ENCODE measurements around the gene SLCO4A1.

SLCO4A1 gene

GRCh38 chr20:62702895-62703852 is 60.9 kb downstream of the SLCO4A1 start:
- no peak for DNase-seq

DNA sequence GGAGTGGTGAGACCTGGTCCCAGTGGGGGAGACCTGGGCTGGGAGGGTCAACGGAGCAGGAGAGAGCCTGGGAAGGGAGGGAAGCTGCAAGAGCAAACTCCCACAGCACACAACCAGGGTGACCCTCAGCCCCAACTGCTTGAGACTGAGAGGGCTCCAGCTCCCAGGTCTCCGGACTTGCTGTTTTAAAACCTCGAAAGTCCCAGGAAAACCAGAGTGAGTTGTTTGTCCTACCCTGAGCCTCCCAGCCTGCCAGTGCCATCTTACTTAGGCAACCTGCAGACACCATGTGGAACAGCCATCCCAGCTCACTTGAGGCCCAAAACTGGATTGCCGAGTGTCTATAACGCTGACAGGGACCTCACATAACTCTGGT is 61.5 kb downstream of the SLCO4A1 start:
- DNase-seq: no peak

DNA sequence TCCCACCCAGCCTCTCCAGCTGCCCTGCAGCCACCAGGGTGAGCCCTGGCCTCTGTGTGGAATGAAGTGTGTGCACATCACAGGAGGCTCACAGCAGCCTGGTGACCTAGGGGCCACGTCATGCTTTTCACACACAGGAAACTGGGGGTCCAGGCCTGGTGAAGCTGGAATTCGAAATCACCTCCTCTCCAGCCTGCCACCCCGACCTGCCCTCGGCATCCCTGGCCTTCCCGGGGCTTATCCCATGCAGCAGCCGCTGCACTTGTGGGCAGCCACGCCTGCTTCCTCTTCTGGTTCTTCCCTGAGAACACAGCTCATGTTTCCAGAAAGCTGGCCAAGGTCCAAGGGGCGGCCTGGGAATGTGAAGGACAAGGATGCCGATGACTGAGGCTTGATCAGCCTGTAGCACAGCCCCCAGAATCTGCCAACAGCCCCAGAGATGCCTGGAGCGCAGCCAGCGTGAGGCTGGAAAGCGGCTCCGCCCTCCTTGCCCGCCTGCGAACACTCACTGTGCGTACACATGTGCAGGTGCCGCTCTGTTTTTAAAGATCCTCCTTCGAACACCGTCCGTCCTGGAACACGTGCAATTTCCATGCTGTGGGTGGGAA is 62.1 kb downstream of the SLCO4A1 start:
- DNase-seq: no peak

DNA sequence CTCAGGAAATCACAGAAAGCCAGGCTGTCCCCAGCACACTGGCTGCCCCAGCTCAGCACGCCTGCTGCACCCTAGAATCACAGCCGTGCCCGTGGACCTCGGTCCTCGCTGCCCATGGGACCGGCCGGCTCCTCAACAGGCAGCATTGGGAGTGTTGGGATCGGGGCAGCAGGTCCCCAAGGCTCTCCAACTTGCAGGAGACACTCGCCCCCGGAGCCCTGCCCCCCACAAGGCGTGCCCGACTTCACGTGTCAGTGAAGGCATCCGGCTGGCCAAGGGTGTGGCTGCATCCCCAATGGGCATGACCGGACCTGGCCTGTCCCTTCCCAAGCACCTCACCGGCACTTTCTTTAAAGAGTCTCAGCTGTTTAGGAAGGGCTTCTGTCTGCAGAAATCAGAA is 63.3 kb downstream of the SLCO4A1 start:
- DNase-seq: no peak

DNA sequence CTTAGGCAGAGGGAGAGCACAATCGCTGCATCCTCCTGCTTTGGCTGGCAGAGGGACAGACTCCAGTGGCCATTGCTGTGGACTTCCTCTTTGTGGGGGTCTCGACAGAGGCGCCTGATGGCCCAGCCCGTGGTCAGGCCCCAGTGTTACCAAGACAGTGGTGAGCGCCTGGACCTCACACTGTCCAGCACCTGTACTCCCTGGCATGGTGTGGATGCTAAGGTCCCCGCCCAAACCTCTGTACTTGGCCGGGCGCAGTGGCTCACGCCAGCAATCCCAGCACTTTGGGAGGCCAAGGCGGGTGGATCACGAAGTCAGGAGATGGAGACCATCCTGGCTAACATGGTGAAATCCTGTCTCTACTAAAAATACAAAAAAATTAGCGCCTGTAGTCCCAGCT is 64.0 kb downstream of the SLCO4A1 start:
- no peak for DNase-seq

GRCh38 chr20:62706857-62707256 is 64.6 kb downstream of the SLCO4A1 start:
- DNase-seq: no peak

GRCh38 chr20:62707276-62707920 is 65.1 kb downstream of the SLCO4A1 start:
- DNase-seq: no peak

DNA sequence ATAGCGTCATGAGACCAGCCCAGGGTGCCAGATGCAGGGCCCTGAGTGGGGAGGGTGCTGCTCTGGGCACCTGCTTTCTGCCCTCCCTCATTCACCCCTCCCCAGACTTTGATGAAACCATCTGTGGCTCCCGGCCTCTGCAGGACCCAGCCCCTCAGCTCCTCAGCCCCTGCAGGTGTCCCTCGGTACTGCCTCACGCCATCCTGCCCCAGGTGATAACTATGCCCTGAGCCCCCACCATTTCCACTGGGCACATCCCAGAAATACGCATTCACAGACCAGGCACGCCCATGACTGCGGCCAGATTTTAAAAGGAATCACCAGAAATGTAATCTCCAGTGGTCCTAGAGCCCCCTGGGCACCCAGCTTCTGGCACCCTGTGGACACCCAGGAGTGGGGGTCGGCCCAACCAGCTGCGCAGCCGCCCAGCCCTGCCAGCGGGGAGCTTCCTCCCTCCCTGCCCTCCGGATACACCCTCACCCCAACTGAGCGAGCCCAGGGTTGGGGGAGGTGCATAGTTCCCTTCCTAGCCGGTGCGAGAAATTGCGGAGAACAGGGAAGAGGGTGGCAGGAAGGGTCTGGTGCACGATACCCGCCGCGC is 65.7 kb downstream of the SLCO4A1 start:
- no peak for DNase-seq

DNA sequence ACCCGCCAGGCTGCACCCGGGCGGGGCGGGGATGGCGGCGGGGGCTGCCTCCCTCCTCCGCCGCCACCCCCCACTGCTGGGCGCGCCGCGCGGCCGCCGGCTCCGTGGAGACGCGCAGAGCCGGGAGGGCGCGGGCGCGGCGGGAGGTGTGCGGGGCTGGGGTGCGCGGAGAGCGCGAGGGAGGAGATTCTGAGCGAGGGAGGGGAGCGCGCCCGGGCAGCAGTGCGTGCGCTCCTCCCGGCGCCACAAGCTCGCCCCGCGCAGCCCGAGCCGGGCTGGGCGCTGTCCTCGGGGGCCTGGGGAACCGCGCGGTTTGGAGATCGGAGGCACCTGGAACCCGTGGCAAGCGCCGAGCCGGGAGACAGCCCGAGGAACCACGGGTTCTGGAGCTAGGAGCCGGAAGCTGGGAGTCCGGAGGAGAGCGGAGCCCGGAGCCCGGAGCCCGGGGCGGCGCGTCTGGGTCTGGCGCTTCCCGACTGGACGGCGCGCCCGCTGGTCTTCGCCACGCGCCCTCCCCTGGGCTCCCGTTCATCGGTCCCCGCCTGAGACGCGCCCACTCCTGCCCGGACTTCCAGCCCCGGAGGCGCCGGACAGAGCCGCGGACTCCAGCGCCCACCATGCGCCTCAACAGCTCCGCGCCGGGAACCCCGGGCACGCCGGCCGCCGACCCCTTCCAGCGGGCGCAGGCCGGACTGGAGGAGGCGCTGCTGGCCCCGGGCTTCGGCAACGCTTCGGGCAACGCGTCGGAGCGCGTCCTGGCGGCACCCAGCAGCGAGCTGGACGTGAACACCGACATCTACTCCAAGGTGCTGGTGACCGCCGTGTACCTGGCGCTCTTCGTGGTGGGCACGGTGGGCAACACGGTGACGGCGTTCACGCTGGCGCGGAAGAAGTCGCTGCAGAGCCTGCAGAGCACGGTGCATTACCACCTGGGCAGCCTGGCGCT is 66.6 kb downstream of the SLCO4A1 start, which contains the start of gene NTSR1:
NTSR1 (plus strand) TSS at position 246 of the 946 bp plus-strand sequence; CDS start at position 618, 372 bp downstream.
- no peak for DNase-seq

GRCh38 chr20:62709537-62709905 is 67.2 kb downstream of the SLCO4A1 start:
- DNase-seq: no peak

- no peak for DNase-seq
Measured at GRCh38 chr20:62710221-62710885, 68.0 kb downstream of the SLCO4A1 start.

DNA sequence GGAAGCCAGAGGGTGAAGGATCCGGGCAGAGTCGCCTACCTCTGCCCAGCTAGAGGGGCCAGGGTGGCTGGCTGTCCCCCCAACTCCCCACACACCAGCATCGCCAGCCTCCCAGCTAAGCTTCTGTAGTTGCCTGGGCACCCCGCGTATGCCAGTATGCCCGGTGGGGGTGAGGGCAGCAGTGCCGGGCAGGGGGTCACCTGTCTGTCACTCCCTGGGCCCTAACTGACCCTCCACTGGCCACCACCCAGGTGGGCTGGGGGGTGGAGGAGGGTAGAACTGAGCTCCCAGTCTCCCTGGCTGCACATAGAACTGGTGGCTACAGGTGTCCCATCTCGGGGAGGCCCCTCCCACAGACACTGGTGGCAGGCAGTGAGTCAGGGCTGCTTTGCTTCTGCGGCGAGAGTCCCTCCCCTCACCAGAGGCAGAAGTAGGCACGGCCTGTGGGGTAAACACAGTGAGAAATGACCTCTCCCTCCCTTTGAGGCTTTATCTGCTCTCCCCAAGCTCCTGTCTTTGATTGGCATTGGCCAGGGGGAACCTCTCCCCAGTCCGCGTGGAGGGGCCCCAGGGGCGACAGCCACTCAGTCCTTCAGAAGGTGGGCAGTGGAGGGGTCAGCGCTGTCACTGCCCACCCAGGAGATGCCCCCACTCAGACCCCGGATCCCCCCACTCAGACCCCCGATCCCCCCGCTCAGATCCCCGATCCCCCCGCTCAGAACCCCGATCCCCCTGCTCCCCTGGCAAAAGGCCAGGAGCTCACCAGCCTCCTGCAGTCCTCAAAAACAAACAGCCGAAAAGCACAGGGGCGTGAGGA is 68.8 kb downstream of the SLCO4A1 start:
- DNase-seq: no peak

- DNase-seq: no peak
Measured at GRCh38 chr20:62711703-62712101, 69.4 kb downstream of the SLCO4A1 start.

DNA sequence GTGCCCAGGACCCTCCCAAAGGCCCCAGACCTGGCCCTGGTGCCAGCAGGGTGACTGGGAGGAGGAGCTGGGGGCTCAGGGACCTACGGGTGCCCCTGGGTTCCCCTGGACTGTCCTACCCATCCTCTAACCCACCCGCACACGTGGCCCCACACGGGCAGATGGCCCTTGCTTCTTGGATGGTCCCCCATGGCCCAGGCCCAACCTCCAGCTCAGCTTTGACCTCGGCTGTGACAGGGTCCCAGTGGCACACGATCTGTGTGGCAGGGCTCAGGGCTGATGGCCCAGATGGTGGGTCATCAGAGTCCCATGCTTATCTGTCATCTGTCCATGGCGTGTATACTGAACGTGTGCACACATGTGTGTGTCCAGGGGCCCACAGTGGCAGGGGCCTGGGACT is 70.3 kb downstream of the SLCO4A1 start:
- DNase-seq: no peak

DNA sequence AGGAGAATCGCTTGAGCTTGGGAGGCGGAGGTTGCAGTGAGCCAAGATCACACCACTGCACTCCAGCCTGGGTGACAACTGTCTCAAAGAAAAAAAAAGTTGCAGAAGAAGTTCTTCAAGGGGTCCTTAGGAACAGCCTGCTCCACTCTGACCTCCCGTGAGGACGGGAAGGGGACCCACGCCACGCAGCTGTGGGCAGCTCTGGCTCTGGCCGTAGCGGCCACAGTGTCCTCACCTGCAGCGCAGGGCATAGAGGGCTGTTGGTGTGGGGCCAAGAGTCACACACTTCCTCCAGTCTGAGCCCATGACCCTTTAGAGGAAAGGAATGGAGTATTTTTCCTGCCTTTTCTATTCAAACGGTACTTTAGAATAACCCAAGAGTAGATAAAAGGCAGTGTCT is 71.7 kb downstream of the SLCO4A1 start:
- DNase-seq: no peak

DNA sequence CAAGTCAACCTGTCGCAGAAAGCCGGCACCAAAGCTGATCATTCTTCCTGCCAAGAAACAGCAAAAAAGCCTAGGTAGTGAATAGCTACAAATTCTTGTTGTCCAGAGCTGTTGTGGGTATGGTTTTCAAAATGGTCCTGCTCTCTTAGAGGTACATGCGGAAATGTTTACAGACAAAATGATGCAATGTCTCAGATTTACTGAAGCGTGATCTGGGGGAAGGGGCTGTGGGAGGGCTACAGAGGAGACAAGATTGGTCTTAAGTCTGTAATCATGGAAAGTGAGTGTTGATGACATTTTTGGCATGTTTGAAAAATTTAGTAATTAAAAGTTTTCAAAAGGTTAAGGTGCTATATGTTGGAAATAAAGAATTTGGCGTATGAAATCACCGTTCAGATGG is 72.5 kb downstream of the SLCO4A1 start:
- DNase-seq: no peak

DNA sequence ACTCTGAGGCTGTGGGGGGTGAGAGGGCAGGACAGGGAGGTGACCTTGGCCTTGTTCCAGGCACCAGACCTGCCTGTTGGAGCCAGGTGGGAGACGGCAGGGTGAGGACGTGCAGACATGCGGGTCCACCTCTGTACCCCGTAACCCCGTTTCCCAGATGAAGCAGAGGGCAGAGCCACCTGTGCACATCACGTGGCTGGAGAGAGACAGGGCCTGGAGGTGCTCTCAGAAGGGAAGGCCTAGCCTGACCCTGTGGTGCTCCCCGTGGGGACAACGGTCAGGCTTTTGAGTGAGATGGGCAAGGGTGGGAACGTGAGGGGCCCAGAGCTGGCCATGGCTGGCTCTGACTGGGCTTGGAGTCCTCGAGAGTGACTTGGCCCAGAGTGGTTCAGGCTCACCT is 72.9 kb downstream of the SLCO4A1 start:
- no peak for DNase-seq

GRCh38 chr20:62716198-62716940 is 74.1 kb downstream of the SLCO4A1 start:
- no peak for DNase-seq

DNA sequence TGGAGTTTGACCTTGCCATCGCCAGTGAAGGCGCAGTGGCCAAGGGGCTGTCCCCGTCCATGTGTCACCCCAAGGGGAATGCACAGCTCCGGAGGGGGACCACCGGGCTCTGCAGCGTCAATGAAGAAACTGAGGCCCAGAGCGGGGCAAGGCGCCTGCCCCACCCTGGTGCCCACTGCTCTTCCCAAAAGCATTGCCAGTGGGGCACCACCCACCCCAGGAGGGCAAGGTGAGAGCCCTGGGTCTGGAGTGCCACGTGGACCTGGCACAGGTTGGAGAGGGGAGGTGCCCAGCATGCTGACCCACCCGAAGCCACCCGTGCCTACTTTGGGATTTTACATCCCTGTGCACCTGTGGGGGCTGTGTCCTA is 74.6 kb downstream of the SLCO4A1 start:
- no peak for DNase-seq

GRCh38 chr20:62717933-62718332 is 75.6 kb downstream of the SLCO4A1 start:
- DNase-seq: no peak

Measured in activated CD4-positive, CD25-positive, alpha-beta regulatory T cell treated with anti-CD3 and anti-CD28 coated beads, Interleukin-2, amount 50 U/mL, for 72 hours (primary cell).